Astrocyte of the cerebellum (primary cell): ENCODE results near the gene NUP58.
A peak's percentile ranks its signal among the peaks of the same experiment; 100 is the strongest.

Experiments used
- DNase-seq: peaks from one replicate; pipeline ENCODE4 v3.0.0-alpha.2; 2011; ENCODE audit warnings: low read depth
- H3K4me3 ChIP-seq: 2 replicates; pipeline ENCODE4 v1.5.1; 2011; ENCODE audit warnings: mild to moderate bottlenecking, low read depth, low read length, moderate library complexity
- CTCF ChIP-seq: IDR thresholded peaks from 2 replicates; pipeline ENCODE4 v1.5.1; 2012; ENCODE audit warnings: low read length, low read depth, moderate library complexity, mild to moderate bottlenecking; ENCODE audit errors: missing control alignments
- in situ Hi-C: cut with HindIII; loops from 2 replicates; pipeline ENCODE4 v1.10.0; 2017; ENCODE audit warnings: low sequenced_read_pairs

The NUP58 gene

GRCh38 chr13:25286969-25287961 lies 14.2 kb upstream of the NUP58 start, which contains the start of gene MTMR6:
MTMR6 (minus strand) TSS chr13:25287488; CDS start chr13:25287247, 241 bp downstream.
- in situ Hi-C loops, result no loop called here
- peak; percentile 95 for TF ChIP-seq CTCF
- peak within 1 kb of the TSS; percentile 81 for H3K4me3 ChIP-seq
- DNase-seq, result peak; percentile 46

GRCh38 chr13:25288966-25289365 lies 12.5 kb upstream of the NUP58 start:
- DNase-seq, result no peak
- H3K4me3 ChIP-seq, result no peak overlapping the region
- TF ChIP-seq CTCF, result no peak
- in situ Hi-C loops, result no loop called here

GRCh38 chr13:25291691-25292090 lies 9.7 kb upstream of the NUP58 start:
- in situ Hi-C loops, result no loop called here
- H3K4me3 ChIP-seq, result no peak overlapping the region
- TF ChIP-seq CTCF, result no peak
- no peak for DNase-seq

- H3K4me3 ChIP-seq, result no peak overlapping the region
- no peak for TF ChIP-seq CTCF
- in situ Hi-C loops, result no loop called here
- no peak for DNase-seq
Measured at GRCh38 chr13:25292301-25292700, 9.1 kb upstream of the NUP58 start.

- TF ChIP-seq CTCF, result no peak
- H3K4me3 ChIP-seq, result no peak overlapping the region
- in situ Hi-C loops, result no loop called here
- no peak for DNase-seq
Measured at GRCh38 chr13:25295228-25295627, 6.2 kb upstream of the NUP58 start.

GRCh38 chr13:25295701-25296100 lies 5.7 kb upstream of the NUP58 start:
- no peak for DNase-seq
- TF ChIP-seq CTCF, result no peak
- H3K4me3 ChIP-seq, result no peak overlapping the region
- in situ Hi-C loops, result no loop called here
